CD4-positive, alpha-beta T cell treated with Interleukin-4 for 4 hours (primary cell): ENCODE data around the gene LRMDA.

Source experiments
- DNase-seq: peaks from one replicate; pipeline ENCODE4 v3.0.0-alpha.2; 2020

Gene LRMDA

GRCh38 chr10:75894761-75895160 lies 463.3 kb downstream of the LRMDA start:
- DNase-seq: no peak

- DNase-seq: no peak
Observed at GRCh38 chr10:75895259-75895658, 463.8 kb downstream of the LRMDA start.

GRCh38 chr10:75899816-75900390 lies 468.5 kb downstream of the LRMDA start:
- DNase-seq: no peak

GRCh38 chr10:75902816-75903215 lies 471.4 kb downstream of the LRMDA start:
- DNase-seq: no peak

- DNase-seq: no peak
Observed at GRCh38 chr10:75904499-75905283, 473.3 kb downstream of the LRMDA start.

GRCh38 chr10:75905490-75905889 lies 474.1 kb downstream of the LRMDA start:
- no peak for DNase-seq

- DNase-seq: no peak
Observed at GRCh38 chr10:75910032-75910431, 478.6 kb downstream of the LRMDA start.

GRCh38 chr10:75911426-75911825 lies 480.0 kb downstream of the LRMDA start:
- DNase-seq: no peak

GRCh38 chr10:75916906-75917305 lies 485.5 kb downstream of the LRMDA start:
- DNase-seq: no peak

- DNase-seq: no peak
Observed at GRCh38 chr10:75919913-75920312, 488.5 kb downstream of the LRMDA start.

GRCh38 chr10:75922435-75922834 lies 491.0 kb downstream of the LRMDA start:
- no peak for DNase-seq

GRCh38 chr10:75924309-75924902 lies 493.0 kb downstream of the LRMDA start:
- no peak for DNase-seq

GRCh38 chr10:75925999-75926398 lies 494.6 kb downstream of the LRMDA start:
- DNase-seq: no peak

GRCh38 chr10:75926763-75927162 lies 495.3 kb downstream of the LRMDA start:
- DNase-seq: no peak

- DNase-seq: no peak
Observed at GRCh38 chr10:75928231-75928630, 496.8 kb downstream of the LRMDA start.

GRCh38 chr10:75929630-75930161 lies 498.3 kb downstream of the LRMDA start:
- no peak for DNase-seq

GRCh38 chr10:75932921-75933320 lies 501.5 kb downstream of the LRMDA start:
- DNase-seq: no peak

- DNase-seq: no peak
Observed at GRCh38 chr10:75935240-75935639, 503.8 kb downstream of the LRMDA start.

GRCh38 chr10:75935650-75936400 lies 504.4 kb downstream of the LRMDA start:
- DNase-seq: no peak

- no peak for DNase-seq
Observed at GRCh38 chr10:75936841-75937240, 505.4 kb downstream of the LRMDA start.

- DNase-seq: no peak
Observed at GRCh38 chr10:75937823-75938222, 506.4 kb downstream of the LRMDA start.

- DNase-seq: no peak
Observed at GRCh38 chr10:75938380-75939122, 507.1 kb downstream of the LRMDA start.

GRCh38 chr10:75939541-75939940 lies 508.1 kb downstream of the LRMDA start:
- DNase-seq: no peak
